ENCODE results near the gene B3GAT1.

B3GAT1 gene

DNA sequence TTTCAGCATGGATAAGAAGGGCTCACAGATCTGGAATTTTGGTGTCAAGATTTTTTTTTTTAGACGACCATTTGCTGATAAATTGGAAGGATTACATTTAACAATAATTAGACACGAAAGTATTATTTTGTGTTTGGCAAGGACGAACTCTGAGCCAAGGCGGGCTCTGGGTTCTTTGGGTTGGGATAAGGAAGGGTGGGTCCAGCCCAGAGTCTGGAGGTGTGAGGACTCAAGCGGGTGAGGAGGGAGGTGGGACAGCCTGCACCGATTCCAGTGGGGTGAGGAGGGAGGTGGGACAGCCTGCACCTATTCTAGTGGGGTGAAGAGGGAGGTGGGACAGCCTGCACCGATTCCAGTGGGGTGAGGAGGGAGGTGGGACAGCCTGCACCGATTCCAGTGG lies 4.1 kb downstream of the B3GAT1 start:
- DNase-seq, result no peak

DNA sequence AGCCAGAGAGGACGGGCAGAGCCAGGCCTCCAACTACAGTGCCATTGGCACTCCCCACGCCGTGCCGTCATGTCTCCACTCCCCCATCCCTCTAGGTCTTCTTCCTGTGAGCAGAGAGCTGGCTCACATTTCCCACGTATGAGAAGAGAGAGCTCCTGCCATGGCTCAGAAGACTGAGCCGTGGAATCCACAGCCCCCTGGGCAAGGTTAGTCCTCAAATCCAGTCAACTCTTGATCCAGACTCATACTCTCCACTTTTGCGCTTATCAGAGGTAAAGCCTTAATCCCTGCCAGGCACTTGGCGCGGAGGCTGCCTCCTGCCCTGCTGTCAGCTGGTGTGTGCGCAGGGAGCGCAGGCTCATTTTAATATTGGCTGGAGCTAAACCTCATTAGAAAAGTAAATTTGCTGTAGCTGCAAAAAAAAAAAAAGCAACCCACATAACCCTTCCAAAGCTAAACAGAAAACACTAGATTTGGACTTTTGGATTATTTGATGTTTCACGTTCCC lies 4.7 kb downstream of the B3GAT1 start:
- no peak for DNase-seq

DNA sequence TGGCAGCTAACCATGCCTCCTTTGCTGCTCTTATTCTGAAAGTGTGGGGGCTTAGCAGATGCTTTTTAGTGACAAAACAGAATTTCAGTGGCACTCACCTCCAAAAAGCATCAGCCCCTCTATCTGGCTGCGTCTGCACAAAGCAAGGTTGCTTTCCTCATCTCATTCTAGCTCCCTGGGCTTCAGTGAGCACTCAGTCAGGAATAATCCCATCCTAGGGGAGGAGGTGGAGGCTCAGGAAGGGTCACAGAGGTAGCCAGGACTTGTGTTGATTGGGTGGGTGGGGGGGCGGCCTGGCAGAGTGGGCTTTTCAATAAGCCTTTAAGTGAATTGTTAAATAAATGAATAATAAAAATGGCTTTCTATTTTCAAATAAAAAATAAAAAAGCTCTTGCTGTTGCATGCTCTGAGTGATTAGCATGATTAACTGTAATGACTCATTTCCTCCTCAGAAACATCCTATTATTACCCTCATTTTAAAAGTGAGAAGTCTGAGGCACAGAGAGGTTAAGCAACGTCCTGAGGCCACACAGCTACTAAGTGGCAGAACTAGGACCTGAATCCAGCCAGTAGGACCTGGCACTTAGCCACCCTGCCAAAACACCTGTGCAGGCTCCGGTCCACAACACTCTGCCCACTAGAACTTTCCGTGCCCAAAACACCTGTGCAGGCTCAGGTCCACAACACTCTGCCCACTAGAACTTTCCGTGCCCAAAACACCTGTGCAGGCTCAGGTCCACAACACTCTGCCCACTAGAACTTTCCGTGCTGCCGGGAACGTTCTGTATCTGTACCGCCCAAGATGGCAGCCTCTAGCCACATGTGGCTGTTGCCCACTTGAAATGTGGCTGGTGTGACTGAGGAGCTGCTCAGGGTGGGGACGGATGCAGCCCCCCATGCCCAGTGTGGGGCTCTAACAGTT lies 5.5 kb downstream of the B3GAT1 start:
- DNase-seq, result no peak

DNA sequence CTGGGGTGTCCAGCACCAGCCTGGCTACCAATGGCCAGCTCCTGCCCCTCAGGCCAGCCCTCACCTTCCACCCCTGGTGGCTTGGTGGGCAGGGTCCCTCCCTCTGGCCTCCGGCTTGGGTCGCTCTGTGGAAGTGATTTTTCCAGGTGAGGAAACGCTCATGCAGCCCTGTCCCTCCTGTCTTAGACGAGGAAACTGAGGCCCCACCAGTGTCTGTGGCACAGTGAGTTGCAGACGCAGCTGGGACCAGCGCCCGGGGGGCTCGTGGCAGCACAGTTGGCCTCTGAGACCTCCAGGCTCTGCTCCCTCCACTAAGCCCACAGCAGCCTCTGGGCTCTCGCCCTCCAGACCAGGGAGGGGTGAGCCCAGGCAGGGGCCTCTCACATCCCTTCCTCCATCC lies 6.2 kb downstream of the B3GAT1 start:
- no peak for DNase-seq

DNA sequence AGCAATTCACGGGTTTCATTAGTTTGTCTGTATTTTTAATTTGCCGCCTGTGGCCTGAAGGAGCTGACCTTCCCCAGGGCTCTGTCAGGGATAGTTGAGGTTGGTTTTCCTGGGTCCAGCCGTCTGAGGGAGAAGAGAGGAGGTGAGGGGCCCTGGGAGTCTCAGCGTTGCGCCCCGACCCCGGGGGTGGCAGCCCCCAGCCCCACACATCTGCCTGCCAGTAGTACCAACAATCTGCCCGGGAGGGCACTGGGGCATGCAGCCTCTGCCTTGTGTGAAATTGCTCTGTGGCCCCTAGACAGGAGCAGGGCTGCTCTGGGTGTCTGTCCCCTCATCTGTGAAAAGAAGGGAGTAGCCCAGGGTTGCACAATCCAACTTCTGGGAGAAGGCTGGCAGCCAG lies 6.6 kb downstream of the B3GAT1 start:
- no peak for DNase-seq

DNA sequence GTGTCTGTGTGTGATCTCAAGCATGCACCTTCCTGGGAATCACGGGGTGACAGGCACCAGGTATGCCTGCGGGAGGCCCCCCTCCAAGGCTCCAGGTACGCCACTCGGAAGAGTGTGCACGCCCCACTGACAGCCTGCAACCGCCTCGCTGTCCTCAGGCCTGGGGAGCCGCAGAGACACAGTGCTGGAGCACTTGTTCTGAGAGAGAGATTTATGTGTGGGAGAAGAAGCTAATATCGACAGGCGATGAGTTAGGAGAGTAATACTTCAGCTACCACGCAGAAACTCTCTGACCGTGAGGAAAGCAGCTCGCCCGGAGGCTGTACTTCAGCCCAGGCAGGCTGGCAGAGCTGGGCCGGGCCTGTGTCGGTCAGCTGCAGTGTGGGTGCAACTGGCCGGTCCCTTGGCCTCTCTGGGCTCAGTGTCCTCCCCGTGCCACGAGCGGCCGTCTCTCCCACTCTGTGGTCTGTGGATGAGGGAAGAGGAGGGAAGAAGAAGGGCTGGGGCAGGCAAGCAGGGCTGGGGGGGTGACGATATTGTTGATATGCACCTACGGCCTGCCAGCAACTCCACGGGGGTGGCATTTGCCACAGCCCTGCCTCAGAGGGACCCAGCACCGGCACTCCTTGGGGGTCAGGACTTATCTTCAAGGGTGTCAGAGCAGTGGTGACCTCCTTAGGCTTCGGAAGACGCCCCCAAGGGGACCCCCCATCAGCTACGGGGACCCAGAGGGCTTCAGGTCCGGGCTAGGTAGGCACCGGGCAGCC lies 7.3 kb downstream of the B3GAT1 start:
- no peak for DNase-seq

DNA sequence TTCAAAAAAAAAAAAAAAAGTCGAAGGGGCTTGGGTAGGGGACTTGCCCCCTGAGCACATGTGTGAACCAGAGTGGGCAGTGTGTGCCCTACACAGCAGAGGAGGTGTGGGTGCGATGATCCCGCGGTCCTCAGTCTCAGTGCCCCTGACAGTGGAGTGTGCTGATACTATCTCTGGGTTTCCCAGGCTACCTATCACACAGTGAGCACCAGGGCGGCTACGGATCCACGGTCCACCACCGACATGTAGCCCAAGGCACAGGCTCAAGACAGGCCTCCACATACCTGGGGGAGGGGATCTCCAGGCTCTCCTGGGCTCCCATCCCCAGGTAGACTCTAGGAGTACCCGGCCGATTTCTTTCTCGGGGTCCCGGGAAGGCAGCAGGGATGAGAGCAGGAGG lies 9.1 kb downstream of the B3GAT1 start:
- no peak for DNase-seq

DNA sequence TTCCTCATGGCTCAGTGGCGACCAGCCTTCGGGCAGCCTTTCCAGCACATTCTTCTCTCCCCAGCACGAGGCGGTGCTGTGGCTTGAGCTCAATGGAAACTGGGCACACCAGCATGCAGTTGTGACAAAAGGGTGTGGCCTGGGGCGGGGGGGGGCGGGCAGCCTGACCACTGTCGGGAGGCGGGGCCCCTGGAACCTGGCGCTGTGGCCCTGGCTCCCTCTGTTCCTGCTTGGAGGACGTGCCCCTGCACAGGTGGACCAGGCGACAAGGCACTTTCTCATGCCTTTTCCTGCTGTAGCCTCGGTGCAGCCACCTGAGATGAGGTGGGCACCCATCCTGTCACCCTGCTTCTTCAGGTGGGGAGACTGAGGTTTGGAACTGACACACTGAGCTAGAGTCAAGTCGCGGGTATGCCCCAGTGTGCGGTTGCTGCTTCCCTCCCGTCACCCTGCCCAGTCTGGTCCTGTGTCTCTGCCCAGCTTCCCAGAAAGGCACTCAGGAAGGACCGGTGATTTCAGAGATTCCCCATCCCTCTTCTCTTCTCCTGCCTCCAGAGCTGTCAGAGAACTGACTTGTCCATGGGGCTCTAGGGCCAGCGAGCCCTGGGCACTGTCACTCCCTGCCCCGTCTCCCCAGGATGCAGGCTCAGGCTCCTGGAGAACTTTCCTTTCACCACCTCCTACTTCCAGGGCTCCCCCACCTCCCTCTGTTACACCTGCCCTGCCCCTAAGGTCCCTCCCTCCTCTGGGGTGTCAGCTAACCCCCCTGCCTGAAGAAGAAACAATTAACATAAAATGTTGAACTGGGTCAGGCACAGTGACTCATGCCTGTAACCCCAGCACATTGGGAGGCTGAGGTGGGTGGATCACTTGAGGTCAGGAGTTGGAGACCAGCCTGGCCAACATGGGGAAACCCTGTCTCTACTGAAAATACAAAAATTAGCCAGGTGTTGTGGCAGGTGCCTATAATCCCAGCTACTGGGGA lies 9.9 kb downstream of the B3GAT1 start:
- DNase-seq, result no peak

DNA sequence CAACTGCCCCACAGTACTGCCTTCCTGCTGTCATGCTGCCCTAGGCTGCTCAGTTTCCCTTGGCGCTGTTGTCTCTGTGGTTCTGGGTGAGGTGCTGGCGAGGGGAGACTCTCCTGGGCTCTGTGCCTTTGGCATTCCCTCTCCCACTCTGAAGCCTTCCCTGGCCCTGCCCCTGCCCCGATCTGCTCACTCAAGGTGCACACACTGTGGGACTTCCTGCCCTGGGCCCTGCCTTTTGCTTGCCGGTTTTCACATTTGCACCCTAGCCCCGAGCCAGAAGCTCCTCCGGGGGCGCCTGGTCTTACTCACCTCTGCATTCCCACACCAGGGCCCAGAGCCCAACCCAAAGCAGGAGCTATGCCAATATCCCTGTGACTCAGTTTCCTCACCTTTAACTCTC lies 12.0 kb downstream of the B3GAT1 start:
- DNase-seq, result no peak

DNA sequence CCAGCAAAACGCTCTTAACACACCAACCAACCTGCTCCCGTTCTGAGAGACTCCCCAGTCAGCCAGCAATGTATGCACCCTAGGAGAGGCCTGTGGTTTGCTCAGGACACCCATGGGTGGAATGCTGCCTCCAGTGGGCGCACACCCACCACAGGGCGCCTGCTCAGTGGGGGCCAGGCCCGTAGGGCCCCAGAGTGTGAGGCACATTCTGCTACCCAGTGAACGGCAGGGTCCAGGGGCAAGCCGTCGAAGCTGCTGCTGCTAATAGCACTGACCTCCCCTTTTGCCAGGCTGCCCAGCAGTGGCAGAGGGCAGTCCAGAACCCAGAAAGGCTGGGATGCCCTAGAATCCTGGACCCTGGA lies 12.8 kb downstream of the B3GAT1 start:
- DNase-seq, result no peak

DNA sequence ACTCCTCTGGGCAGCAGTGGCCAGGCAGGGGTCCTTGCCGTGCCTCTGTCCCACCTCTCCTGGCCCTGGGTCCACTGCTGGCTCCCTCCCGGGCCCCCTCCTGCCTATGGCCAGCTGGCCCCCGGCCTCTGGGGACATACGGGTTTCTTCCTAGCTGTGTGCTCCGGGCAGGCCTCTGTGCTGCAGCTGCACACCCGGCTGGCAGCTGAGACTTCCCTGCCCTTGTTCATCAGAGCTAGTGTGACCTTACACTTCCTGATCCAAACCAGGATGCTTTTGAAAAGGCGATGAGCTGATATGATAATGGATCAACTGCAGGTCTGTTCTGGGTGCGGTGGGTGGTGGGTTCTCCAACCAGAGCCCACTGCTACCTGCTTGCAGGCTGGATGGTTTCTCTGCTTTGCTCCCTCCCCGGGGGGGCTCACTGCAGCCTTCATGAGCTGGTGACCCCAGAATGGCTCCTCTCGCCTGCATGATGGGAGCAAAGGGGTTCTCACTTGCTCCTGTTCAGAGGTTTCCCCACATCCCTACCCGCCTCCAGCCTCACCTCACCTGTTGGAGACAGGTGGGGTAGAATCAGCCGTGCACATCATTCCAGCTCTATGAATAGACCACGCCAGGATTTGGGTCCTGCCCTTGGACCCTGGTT lies 13.3 kb downstream of the B3GAT1 start:
- DNase-seq, result no peak

DNA sequence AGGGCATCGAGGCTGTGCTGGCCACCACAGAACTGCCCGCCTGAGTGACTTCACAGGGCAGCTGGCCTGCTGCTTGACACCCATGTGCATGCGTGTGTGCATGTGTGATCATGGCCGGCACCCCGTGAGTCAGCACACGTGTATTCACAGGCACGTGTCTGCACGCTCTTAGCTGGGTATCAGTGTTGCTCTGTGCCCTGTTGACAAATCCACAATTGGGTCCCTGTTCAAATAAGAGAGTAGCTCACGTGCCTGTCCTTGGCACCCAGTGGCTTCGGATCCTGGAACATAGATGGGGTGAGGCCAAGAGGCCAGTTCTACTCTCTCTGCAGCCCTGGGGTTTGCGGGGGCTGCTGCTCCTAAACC lies 14.0 kb downstream of the B3GAT1 start:
- no peak for DNase-seq

DNA sequence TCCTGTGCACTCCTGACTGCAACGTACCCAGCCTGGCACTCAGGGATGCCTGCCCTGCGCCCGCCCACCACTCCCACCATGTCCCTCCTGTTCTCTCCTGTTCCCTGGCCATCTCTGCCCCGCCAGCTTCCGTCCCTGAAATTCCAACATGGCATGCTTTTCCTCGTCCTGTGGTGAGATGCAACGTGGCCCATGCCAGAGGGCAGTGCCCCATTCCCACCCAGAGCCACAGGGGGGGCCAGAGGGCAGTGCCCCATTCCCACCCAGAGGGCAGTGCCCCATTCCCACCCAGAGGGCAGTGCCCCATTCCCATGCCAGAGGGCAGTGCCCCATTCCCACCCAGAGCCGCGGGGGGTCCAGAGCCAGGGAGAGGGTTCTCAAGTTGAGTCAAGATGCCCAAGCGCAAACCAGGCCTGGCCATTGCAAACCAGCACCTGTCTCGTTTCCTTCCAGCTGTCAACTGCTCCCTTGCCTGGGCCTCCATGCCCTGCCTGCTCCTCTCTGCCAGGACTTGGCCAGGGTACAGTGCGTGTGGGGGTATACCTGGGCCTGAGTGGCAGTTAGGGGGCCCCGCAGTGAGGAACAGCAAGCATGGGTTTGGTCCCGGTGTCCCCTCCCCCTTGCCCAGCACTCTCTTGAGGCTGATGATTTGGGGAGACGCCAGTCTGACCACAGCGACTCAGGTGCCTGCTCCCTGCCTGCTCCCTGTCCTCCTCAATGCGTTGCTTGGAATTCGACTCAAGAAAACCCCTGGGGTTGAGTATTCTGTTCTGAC lies 14.6 kb downstream of the B3GAT1 start:
- no peak for DNase-seq

DNA sequence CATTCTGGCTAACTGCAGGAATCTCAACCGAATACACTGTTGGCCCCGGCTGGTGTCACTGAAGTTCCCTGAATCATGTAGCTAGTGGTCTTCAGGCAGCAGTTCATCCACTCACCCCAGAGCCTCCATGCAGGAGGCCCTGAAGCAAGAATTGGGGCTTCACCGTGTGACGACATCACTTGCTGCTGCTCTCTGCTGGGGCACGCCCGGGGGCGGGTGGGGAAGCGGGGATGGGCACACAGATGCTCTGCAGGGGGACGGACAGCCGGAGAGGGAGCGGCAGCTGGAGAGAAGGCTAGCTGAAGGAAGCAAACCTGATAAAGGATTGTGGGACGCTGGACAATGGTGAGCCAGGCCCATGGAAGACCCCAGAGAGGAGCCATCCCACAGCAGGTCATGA lies 17.0 kb downstream of the B3GAT1 start:
- no peak for DNase-seq

DNA sequence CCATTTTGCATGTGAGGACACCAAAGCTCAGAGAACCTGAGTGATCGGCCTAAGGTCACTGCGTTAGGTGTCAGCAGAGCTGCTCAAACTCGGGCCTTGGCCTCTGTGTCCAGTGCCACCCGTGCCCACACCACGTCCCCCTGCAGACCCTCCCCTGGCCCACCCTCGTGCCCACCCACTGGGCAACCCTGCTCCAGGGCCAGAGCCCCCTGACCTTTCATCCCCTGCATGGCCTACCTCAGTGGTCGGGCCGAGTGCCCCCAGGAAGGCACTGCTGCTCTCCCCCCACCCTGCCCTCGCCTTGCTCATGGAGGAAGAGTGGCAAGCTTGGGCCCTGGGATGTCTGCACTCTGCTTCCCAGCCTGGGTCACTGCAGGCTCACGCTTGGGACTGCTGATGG lies 17.7 kb downstream of the B3GAT1 start:
- no peak for DNase-seq

DNA sequence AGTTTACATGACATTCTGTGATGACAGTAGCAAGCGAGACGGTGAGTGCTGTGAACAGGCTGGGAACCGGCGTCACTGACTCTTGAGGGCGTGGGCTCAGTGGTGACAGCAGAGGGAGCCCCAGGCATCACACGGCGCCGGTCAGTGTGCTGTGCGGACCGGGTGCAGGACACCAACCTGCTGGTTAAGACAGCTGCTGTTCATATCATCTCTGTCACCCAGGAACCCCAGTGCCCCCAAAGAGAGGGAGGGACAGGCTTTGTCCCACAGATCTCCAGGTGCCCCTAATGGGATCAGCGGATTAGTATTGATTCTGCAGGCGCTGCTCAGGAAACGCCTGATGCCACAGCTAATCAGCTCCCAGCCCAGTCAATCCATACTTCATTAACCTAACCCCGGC lies 18.4 kb downstream of the B3GAT1 start:
- no peak for DNase-seq

DNA sequence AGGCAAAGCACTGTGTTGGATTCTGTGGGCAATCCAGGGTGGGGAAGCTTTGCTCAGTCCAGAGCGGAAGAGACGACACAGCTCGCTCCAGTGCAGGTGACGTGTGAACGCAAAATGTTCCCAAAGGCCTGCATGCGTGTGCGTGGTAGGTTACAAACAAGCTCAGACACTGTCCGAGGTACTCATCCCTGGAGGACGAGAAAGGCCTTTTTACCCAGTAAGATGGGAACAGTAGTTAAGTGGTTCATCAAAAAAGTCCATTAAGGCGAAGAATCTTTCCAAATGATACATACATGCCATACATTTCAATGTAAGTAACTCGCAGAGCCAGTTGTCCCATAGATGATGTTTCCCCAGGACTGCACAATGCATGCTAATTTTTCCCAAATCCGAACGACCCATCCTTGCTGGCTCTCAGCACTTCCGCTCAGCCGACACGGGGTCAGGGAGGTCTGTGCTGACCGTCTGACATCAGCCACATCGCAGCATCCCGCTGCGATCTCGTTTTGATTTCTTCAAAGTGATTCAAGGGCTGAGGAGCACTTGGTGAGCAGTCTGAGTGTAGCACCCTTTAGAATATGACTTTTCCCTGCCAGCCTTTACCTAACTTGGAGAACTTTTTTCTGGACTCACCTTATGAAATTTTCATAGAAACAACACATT lies 19.0 kb downstream of the B3GAT1 start:
- DNase-seq, result no peak

DNA sequence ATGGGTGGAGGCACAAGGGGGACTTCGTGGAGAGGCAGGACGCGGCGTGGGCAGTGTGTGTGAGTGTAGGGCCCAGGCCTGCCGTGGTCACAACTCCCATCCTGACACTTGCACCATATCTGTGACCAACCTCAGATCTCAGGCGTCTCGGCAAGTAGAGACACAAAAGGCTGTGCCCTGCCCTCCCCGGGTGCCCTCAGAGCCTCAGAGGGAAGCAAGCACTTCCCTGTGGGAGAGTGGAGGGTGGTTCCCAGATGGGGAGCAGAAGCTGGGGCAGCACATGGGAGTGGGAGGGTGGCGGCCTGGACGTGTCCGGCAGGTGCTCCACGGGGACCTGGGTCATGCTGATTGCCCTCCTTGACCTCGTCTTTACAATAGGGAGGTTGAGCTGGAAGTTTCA lies 20.4 kb downstream of the B3GAT1 start:
- no peak for DNase-seq

DNA sequence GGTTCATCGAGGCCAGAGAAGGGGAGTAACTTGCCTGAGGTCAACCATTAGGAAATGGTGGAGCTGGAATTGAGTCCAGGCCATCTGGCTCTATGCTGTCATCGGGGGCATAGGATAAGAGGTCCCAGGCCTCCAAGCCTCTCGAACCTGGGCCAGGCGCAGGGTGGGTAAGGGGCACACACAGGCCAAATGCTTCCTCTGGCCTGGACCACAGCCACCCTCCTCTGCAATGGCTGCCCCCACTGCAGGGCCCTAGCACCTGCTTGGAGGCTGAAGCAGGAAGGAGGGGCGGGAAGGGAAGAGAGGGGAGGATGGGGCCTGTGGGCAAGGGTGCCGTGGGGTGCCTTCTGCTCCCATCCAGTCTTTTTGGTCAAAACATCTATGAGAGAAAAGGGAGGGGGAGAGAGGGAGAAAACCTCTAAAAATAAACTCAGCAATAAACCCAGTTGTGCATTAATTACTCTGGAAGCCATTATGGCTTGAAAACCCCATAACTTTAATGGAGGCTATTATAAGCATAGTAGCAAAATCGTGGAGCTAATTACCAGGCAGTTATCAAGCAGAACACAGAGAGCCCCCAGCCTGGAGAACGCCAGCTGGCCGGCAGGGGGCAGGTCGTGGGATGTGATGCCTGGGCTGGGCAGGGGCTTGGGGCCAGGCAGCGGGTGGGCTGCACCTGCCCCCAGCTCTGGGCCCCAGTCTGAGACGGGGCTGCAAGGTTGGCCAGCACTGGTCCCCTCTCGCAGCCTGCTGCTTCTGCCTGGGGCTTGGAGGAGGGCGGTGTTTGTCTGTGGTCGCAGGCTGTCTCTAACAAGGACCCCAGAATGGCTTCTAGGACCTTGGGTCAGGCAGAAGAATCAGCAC lies 21.1 kb downstream of the B3GAT1 start:
- DNase-seq, result no peak

Data from SIG-M5 (cell line).